ENCODE measurements around the gene ZBTB45. TPM values are rescaled to one million over a fixed set of nuclear protein-coding genes. Genes with fewer than 3 reads are reported as not detected.
"Not testable (repeated sequence)": the region's sequence is repeated elsewhere in the genome, so short reads cannot be mapped to it uniquely, and the experiment has no call there.

ZBTB45 gene
- total RNA-seq, 1 donor from 2014 or later, result 3.7 TPM

DNA sequence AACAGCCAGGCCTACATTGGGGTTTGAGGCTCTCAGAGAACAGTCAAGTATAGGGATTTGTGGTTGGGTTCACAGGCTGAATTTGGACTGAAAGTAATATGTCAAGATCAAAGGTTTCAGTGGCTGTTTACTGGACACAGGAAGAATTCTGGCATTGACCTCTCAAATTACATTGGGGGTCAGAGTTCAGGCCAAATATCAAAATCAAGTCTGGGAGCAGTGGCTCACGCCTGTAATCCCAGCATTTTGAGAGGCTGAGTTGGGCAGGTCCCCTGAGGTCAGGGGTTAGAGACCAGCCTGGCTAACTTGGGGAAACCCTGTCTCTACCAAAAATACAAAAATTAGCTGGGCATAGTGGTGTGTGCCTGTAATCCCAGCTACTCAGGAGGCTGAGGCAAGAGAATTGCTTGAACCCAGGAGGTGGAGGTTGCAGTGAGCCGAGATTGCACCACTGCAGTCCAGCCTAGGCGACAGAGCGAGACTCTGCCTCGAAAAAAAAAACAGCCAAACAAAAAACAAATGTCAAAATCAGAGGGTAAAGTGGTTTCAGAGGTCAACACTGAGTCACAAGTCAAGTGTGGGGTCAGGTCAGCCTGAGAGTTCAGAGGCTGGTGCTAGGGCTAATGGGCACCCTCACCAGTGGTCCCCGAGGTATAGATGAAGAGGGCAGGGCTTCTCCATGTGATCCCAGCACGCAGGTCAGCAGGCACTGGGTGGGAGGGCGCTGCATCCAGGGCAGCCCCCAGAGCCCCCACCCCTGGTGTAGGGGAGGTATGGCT lies 9.3 kb downstream of the ZBTB45 start:
- Histone ChIP-seq H3K9me3 (ENCODE audit: control insufficient read depth in 3 of 3, low read length in 3 of 3) (no peaks in the 10 kb centered on the region), H3K4me3 (ENCODE audit: low read length in 3 of 3) (no peak overlapping the region), H3K36me3 (ENCODE audit: control insufficient read depth in 3 of 3, insufficient read depth in 3 of 3, low read length in 3 of 3) (peaks cover 0 to 2% (median 0%) of the 10 kb centered on the region in 3 donors), H3K9ac (ENCODE audit: low read depth in 1 of 3, low read length in 3 of 3) (peak overlapping the region in 1 of 3 donors; percentile 33), H3K4me1 (ENCODE audit: control insufficient read depth in 3 of 3, insufficient read depth in 3 of 3, low read length in 3 of 3) (peaks cover 8 to 11% (median 10%) of the 10 kb centered on the region in 3 donors), H3K27ac (ENCODE audit: low read depth, low read length) (no peak overlapping the region), H3K27me3 (ENCODE audit: control insufficient read depth in 3 of 3, insufficient read depth in 3 of 3, low read length in 3 of 3) (no peaks in the 10 kb centered on the region)

DNA sequence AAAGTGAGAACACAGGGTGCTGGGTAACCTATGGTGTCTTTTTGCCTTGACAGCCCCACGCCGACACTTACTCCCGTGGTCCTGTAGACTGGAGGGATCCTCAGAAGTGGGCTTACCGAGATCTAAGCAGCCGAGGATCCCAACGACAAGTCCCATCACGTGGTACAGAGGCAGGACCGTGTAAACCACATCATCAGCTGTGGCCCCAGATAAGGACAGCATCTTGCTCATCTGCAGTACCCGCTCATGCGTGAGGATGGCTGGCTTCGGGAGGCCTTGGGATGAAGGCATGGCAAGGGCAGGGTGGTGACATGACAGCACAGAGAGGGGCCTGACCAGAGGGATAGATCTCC lies 9.9 kb downstream of the ZBTB45 start:
- Histone ChIP-seq H3K9ac (ENCODE audit: low read depth in 1 of 3, low read length in 3 of 3) (peak overlapping the region in 1 of 3 donors; percentile 33), H3K9me3 (ENCODE audit: control insufficient read depth in 3 of 3, low read length in 3 of 3) (no peaks in the 10 kb centered on the region), H3K4me1 (ENCODE audit: control insufficient read depth in 3 of 3, insufficient read depth in 3 of 3, low read length in 3 of 3) (peaks cover 5 to 8% (median 8%) of the 10 kb centered on the region in 3 donors), H3K27ac (ENCODE audit: low read depth, low read length) (no peak overlapping the region), H3K36me3 (ENCODE audit: control insufficient read depth in 3 of 3, insufficient read depth in 3 of 3, low read length in 3 of 3) (peaks cover 0 to 2% (median 0%) of the 10 kb centered on the region in 3 donors), H3K27me3 (ENCODE audit: control insufficient read depth in 3 of 3, insufficient read depth in 3 of 3, low read length in 3 of 3) (no peaks in the 10 kb centered on the region), H3K4me3 (ENCODE audit: low read length in 3 of 3) (no peak overlapping the region)

- not testable (repeated sequence) for H3K9me3 ChIP-seq (ENCODE audit: control insufficient read depth in 3 of 3, low read length in 3 of 3); H3K9ac ChIP-seq (ENCODE audit: low read depth in 1 of 3, low read length in 3 of 3); H3K27me3 ChIP-seq (ENCODE audit: control insufficient read depth in 3 of 3, insufficient read depth in 3 of 3, low read length in 3 of 3); H3K36me3 ChIP-seq (ENCODE audit: control insufficient read depth in 3 of 3, insufficient read depth in 3 of 3, low read length in 3 of 3); H3K4me3 ChIP-seq (ENCODE audit: low read length in 3 of 3); H3K27ac ChIP-seq (ENCODE audit: low read depth, low read length); H3K4me1 ChIP-seq (ENCODE audit: control insufficient read depth in 3 of 3, insufficient read depth in 3 of 3, low read length in 3 of 3)
These were observed 11.9 kb downstream of the ZBTB45 start for GRCh38 chr19:58507602-58508223.

GRCh38 chr19:58500242-58500641 lies 19.4 kb downstream of the ZBTB45 start:
- no peak overlapping the region for H3K27ac ChIP-seq (ENCODE audit: low read depth, low read length)
- peak overlapping the region in 1 of 3 donors; percentile 84 for H3K9ac ChIP-seq (ENCODE audit: low read depth in 1 of 3, low read length in 3 of 3)
- H3K36me3 ChIP-seq (ENCODE audit: control insufficient read depth in 3 of 3, insufficient read depth in 3 of 3, low read length in 3 of 3), result no peaks in the 10 kb centered on the region
- no peaks in the 10 kb centered on the region for H3K9me3 ChIP-seq (ENCODE audit: control insufficient read depth in 3 of 3, low read length in 3 of 3)
- H3K27me3 ChIP-seq (ENCODE audit: control insufficient read depth in 3 of 3, insufficient read depth in 3 of 3, low read length in 3 of 3), result no peaks in the 10 kb centered on the region
- peaks cover 21 to 27% (median 23%) of the 10 kb centered on the region in 3 donors for H3K4me1 ChIP-seq (ENCODE audit: control insufficient read depth in 3 of 3, insufficient read depth in 3 of 3, low read length in 3 of 3)
- peak overlapping the region; percentile 80 to 93 (median 92) for H3K4me3 ChIP-seq (ENCODE audit: low read length in 3 of 3)

DNA sequence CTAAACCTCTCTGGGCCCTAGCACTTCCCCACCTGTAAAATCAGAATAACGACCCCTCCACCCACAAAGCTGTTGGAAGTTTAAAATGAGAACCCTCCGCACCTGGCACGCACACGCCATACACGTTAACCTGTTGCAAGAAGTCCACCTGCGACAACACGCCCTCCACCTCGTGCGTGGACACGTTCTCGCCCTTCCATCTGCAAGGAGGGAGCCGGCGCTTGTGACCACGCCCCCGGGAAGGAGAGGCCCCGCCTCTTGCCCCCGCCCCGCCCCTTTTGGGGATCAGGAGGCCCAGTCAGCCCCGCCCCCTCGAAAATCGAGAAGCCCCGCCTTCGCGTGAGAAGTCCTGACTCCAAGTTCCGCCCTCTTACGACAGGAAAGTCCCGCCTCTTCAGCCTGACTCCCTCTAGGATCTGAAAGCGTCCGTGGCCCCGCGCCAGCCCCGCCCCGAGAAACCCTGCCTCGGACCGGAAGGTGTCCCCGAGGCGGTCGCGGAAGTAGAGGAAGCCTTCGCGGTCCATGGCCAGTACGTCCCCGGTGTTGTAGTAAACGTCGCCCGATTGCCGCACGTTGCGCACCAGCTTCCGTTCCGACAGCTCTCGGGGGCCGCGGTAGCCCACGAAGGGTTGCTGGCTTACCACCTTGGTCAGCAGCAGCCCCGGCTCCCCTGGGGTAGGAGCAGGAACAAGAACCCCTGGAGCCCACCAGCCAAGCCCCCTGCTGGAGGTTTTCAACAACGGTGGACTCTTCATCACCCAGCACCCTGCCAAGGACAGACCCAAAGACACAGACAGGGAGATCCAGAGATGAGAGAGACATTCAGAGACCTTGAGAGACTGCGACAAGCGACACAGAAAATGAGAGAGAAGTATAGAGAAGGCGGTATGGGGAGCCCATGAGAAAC lies 20.3 kb downstream of the ZBTB45 start:
- H3K9ac ChIP-seq (ENCODE audit: low read depth in 1 of 3, low read length in 3 of 3), result peak overlapping the region; percentile 82 to 92 (median 84)
- peak overlapping the region; percentile 85 to 93 (median 92) for H3K4me3 ChIP-seq (ENCODE audit: low read length in 3 of 3)
- H3K27me3 ChIP-seq (ENCODE audit: control insufficient read depth in 3 of 3, insufficient read depth in 3 of 3, low read length in 3 of 3), result no peaks in the 10 kb centered on the region
- no peaks in the 10 kb centered on the region for H3K36me3 ChIP-seq (ENCODE audit: control insufficient read depth in 3 of 3, insufficient read depth in 3 of 3, low read length in 3 of 3)
- H3K9me3 ChIP-seq (ENCODE audit: control insufficient read depth in 3 of 3, low read length in 3 of 3), result no peaks in the 10 kb centered on the region
- peak overlapping the region; percentile 85 for H3K27ac ChIP-seq (ENCODE audit: low read depth, low read length)
- peaks cover 21 to 27% (median 23%) of the 10 kb centered on the region in 3 donors for H3K4me1 ChIP-seq (ENCODE audit: control insufficient read depth in 3 of 3, insufficient read depth in 3 of 3, low read length in 3 of 3)

GRCh38 chr19:58498316-58499020 lies 21.1 kb downstream of the ZBTB45 start:
- H3K36me3 ChIP-seq (ENCODE audit: control insufficient read depth in 3 of 3, insufficient read depth in 3 of 3, low read length in 3 of 3), result no peaks in the 10 kb centered on the region
- peak overlapping the region; percentile 85 for H3K27ac ChIP-seq (ENCODE audit: low read depth, low read length)
- H3K27me3 ChIP-seq (ENCODE audit: control insufficient read depth in 3 of 3, insufficient read depth in 3 of 3, low read length in 3 of 3), result no peaks in the 10 kb centered on the region
- H3K9ac ChIP-seq (ENCODE audit: low read depth in 1 of 3, low read length in 3 of 3), result peak overlapping the region in 2 of 3 donors; percentile 61 to 70
- H3K4me1 ChIP-seq (ENCODE audit: control insufficient read depth in 3 of 3, insufficient read depth in 3 of 3, low read length in 3 of 3), result peaks cover 21 to 27% (median 23%) of the 10 kb centered on the region in 3 donors
- peak overlapping the region; percentile 77 to 92 (median 85) for H3K4me3 ChIP-seq (ENCODE audit: low read length in 3 of 3)
- no peaks in the 10 kb centered on the region for H3K9me3 ChIP-seq (ENCODE audit: control insufficient read depth in 3 of 3, low read length in 3 of 3)

DNA sequence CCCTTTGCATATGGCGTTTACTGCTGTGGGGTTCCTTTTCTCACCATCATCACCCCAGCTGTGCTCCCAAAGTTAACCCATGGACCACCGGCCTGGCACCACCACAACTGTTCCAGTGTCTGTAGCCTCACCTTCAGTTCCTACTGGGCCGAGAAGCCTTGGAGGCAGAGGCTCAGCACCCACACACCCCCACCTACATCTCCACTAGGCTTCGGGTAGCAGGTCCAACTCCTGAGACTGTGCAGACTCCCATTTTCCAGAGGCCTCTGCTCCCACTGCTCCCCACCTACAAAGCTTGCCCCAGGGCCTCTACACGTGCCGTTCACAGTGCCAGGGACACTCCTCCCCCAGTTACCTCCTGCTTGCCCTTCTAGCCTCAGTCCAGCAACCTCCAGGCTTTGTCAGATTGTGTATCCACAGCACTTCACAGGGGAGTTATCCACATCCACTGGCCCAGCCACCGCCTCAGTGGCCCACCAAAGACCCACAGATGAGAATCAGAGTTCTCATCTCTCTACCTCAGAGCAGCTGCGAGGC lies 21.9 kb downstream of the ZBTB45 start:
- H3K36me3 ChIP-seq (ENCODE audit: control insufficient read depth in 3 of 3, insufficient read depth in 3 of 3, low read length in 3 of 3), result no peaks in the 10 kb centered on the region
- no peak overlapping the region for H3K4me3 ChIP-seq (ENCODE audit: low read length in 3 of 3)
- H3K27ac ChIP-seq (ENCODE audit: low read depth, low read length), result no peak overlapping the region
- H3K27me3 ChIP-seq (ENCODE audit: control insufficient read depth in 3 of 3, insufficient read depth in 3 of 3, low read length in 3 of 3), result no peaks in the 10 kb centered on the region
- H3K4me1 ChIP-seq (ENCODE audit: control insufficient read depth in 3 of 3, insufficient read depth in 3 of 3, low read length in 3 of 3), result peaks cover 21 to 27% (median 23%) of the 10 kb centered on the region in 3 donors
- H3K9me3 ChIP-seq (ENCODE audit: control insufficient read depth in 3 of 3, low read length in 3 of 3), result no peaks in the 10 kb centered on the region
- peak overlapping the region in 1 of 3 donors; percentile 8 for H3K9ac ChIP-seq (ENCODE audit: low read depth in 1 of 3, low read length in 3 of 3)

GRCh38 chr19:58492265-58492664 lies 27.3 kb downstream of the ZBTB45 start:
- H3K4me1 ChIP-seq (ENCODE audit: control insufficient read depth in 3 of 3, insufficient read depth in 3 of 3, low read length in 3 of 3), result no peaks in the 10 kb centered on the region
- H3K36me3 ChIP-seq (ENCODE audit: control insufficient read depth in 3 of 3, insufficient read depth in 3 of 3, low read length in 3 of 3), result no peaks in the 10 kb centered on the region
- H3K9me3 ChIP-seq (ENCODE audit: control insufficient read depth in 3 of 3, low read length in 3 of 3), result no peaks in the 10 kb centered on the region
- no peaks in the 10 kb centered on the region for H3K27me3 ChIP-seq (ENCODE audit: control insufficient read depth in 3 of 3, insufficient read depth in 3 of 3, low read length in 3 of 3)
- H3K9ac ChIP-seq (ENCODE audit: low read depth in 1 of 3, low read length in 3 of 3), result no peak overlapping the region
- H3K27ac ChIP-seq (ENCODE audit: low read depth, low read length), result no peak overlapping the region
- H3K4me3 ChIP-seq (ENCODE audit: low read length in 3 of 3), result no peak overlapping the region

GRCh38 chr19:58491393-58491792 lies 28.2 kb downstream of the ZBTB45 start:
- no peak overlapping the region for H3K9ac ChIP-seq (ENCODE audit: low read depth in 1 of 3, low read length in 3 of 3)
- no peaks in the 10 kb centered on the region for H3K9me3 ChIP-seq (ENCODE audit: control insufficient read depth in 3 of 3, low read length in 3 of 3)
- no peaks in the 10 kb centered on the region for H3K27me3 ChIP-seq (ENCODE audit: control insufficient read depth in 3 of 3, insufficient read depth in 3 of 3, low read length in 3 of 3)
- H3K36me3 ChIP-seq (ENCODE audit: control insufficient read depth in 3 of 3, insufficient read depth in 3 of 3, low read length in 3 of 3), result no peaks in the 10 kb centered on the region
- no peak overlapping the region for H3K27ac ChIP-seq (ENCODE audit: low read depth, low read length)
- H3K4me1 ChIP-seq (ENCODE audit: control insufficient read depth in 3 of 3, insufficient read depth in 3 of 3, low read length in 3 of 3), result no peaks in the 10 kb centered on the region
- H3K4me3 ChIP-seq (ENCODE audit: low read length in 3 of 3), result no peak overlapping the region

All from skeletal muscle tissue (tissue), 4 donors.